GM12864 (cell line): ENCODE measurements around the gene L2HGDH.
"Not testable (repeated sequence)": the region's sequence is repeated elsewhere in the genome, so short reads cannot be mapped to it uniquely, and the experiment has no call there.

Source experiments
- DNase-seq: peaks from one replicate; pipeline ENCODE4 v3.0.0-alpha.2; 2011; ENCODE audit warnings: low read depth
- H3K4me3 ChIP-seq: 2 replicates; pipeline ENCODE4 v1.5.1; 2011; ENCODE audit warnings: mild to moderate bottlenecking, low read depth, low read length, control low read depth
- CTCF ChIP-seq: IDR thresholded peaks from 2 replicates; pipeline ENCODE4 v1.5.1; 2011; ENCODE audit warnings: low read depth, mild to moderate bottlenecking, moderate library complexity, low read length, control low read depth, inconsistent platforms; ENCODE audit errors: missing control alignments

The L2HGDH gene

GRCh38 chr14:50311972-50312733, at the start of gene L2HGDH, which contains the start of gene DMAC2L:
Gene L2HGDH, minus strand, starts transcription at chr14:50312229. Its CDS starts 79 bp downstream, at chr14:50312150.
Gene DMAC2L, plus strand, starts transcription at chr14:50312324. Its CDS starts 9,164 bp downstream, at chr14:50321488.
- peak within 1 kb of the TSS; percentile 76 for H3K4me3 ChIP-seq
- no peak for TF ChIP-seq CTCF
- peak; percentile 72 for DNase-seq

DNA sequence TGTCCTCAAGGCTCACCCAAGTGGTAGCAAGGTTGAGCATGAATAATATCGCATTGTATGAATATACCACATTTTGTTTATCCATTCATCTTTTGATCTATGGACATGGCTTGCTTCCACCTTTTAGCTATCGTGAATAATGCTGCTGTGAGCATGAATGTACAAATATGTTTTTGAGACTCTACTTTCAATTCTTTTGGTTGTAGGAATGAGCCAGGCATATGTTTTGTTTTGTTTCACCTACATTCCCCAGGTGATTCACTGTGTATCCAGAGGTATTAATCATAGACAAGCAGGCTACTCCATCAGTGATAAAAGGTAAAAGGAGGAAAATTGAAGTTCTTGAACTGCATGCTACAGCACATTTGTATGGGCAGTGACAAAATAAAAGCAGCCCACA, 48.8 kb upstream of the L2HGDH start:
- H3K4me3 ChIP-seq = no peak overlapping the region
- no peak for DNase-seq
- no peak for TF ChIP-seq CTCF

DNA sequence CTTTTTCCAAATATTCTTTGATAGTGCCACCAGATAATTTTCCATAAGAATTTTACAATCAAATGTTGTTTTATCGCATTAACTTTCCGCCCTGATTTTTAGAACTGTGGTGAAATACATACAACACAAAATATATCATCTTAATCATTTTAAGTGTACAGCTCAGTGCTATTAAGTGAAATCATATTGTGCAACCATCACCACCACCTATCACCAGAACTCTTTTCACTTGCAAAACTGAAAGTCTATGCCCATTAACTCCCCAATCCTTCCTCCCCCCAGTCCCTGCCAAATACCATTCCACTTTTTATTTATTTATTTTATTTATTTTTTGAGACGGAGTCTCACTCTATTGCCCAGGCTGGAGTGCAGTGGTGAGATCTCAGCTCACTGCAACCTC, 48.1 kb upstream of the L2HGDH start:
- no peak for TF ChIP-seq CTCF
- H3K4me3 ChIP-seq = no peak overlapping the region

DNA sequence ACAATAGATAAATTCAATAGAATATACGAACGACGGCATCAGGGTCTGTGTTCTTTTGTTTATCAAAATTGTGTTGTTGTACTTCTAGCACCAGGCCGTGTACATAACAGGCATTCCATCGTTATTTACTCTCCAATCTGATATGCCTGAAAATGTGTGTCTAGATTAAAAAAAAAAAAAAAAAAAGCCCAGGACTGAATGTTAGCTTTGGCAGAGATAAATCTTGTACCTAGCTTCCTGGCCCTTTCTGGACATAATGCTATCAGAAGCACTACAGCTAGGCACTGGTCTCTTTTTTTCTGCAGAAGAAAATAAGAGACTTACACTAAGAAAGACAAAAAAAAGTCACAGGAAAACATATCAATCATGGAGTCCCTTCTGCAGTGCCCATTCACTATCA, 47.6 kb upstream of the L2HGDH start:
- TF ChIP-seq CTCF = no peak
- no peak overlapping the region for H3K4me3 ChIP-seq
- no peak for DNase-seq

More for the DNA sequence above, 48.1 kb upstream of the L2HGDH start:
- DNase-seq = no peak

DNA sequence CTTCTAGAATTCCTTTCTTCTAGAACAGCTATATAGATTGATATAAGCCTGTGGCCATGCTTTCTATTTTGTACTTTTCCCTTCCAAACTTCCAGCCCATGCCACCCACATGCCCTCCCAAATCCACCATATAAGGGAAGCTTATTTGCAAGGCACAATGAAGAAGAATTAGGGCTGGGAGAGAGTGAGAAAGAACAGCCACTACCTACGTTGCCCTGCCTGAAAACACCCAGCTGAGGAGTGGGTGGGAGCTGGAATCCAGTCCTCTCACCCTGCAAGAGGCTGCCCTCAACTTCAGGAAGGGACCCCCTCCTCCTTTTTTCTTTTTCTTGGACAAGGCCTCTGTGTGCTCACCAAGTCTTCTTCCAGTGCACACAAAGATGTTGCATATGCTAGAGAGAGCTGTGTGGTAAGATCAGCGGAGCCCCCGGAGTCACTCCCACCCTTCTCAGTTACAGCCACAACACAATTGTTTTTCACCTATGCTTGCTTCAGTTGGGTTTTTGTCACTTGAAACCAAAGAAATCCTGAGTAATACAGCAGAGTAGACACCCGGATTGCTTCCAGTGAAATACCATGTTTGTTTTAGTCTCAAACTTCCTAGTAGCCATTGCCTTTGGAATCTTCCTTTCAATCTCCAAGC, 45.8 kb upstream of the L2HGDH start:
- DNase-seq = no peak
- TF ChIP-seq CTCF = no peak
- H3K4me3 ChIP-seq = no peak overlapping the region

DNA sequence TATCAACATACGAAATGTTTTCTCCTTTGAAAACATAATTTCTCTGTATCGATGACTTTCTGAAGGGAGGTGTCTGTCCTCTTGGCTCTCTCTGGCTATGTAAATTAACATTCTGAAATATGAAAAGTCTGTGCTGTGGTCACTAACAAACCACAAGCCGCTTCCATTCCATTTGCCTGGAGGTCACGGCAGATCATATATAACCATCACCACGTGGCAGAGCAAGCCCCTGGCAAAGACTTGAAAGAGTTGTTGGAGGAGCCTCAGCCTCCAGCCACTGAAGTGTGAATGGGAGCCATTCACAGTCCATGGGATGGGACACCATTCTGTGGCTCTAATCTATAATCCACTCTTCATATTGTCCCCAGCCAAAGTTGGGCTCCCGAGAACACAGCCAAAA, 45.1 kb upstream of the L2HGDH start:
- no peak for TF ChIP-seq CTCF
- H3K4me3 ChIP-seq = no peak overlapping the region
- no peak for DNase-seq

GRCh38 chr14:50356283-50356682, 44.3 kb upstream of the L2HGDH start:
- not testable (repeated sequence) for H3K4me3 ChIP-seq, DNase-seq
